Adipose tissue (tissue), 3 donors: Measurements from ENCODE around the gene TELO2. TPM values are rescaled to one million over a fixed set of nuclear protein-coding genes. Genes with fewer than 3 reads are reported as not detected.

ENCODE experiments used
- H3K27ac ChIP-seq: one replicate; pipeline ENCODE4 v1.5.1; 2013; ENCODE audit warnings: low read depth, low read length
- WGBS, 3 donors: extraction: QIAGEN DNeasy Blood & Tissue Kit; methylation state at CpG; one replicate each; pipeline ENCODE4 v1.1.7; 2013; 5-methylcytosine and 5-hydroxymethylcytosine counted together
- polyA plus RNA-seq, 3 donors: library from polyadenylated mRNA; stranded (reverse); fragments of 200-250 nt; gene quantifications; one replicate each; pipeline ENCODE4 v1.2.3, GENCODE V29; 2013
- donor health status: healthy with polysubstance abuse.
- donor health status: Bipolar disorder and iron deficiency.
- donor health status: healthy.

TELO2 gene
- polyA plus RNA-seq, 3 donors: 29.7 to 47.7 (median 39.2) TPM

DNA sequence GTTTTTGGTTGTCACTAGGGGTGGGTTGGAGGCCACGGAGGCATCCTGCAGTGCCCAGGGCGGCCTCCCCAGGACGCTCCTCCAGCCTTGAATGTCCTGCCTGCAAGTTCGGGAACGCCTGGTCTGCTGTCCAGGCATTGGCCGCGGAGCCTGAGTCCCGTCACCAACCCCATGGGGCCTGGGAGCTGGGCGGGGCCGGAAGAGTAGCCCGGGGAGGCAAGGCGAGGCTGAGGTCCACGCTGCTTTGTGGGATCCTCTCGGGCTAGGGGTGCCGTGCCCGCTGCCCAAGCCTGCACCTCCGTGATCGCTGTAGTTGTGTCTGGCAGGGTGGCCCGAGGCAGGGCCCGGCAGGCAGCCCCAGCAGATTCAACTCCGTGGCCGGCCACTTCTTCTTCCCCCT is 12.8 kb downstream of the TELO2 start:
- 90 to 94% (median 92%) methylated on average over 22 of the region's 22 CpGs for WGBS, 3 donors
- H3K27ac ChIP-seq: no peak overlapping the region

GRCh38 chr16:1506494-1507213 is 13.5 kb downstream of the TELO2 start:
- WGBS, 3 donors: 76 to 94% (median 93%) methylated on average over 36 to 37 of the region's 37 CpGs

GRCh38 chr16:1508494-1509187 is 15.5 kb downstream of the TELO2 start:
- WGBS, 3 donors: 74 to 86% (median 81%) methylated on average over 21 to 24 of the region's 24 CpGs
- no peak overlapping the region for H3K27ac ChIP-seq

More at GRCh38 chr16:1506494-1507213, 13.5 kb downstream of the TELO2 start:
- no peak overlapping the region for H3K27ac ChIP-seq

- 74 to 84% (median 80%) methylated on average over 43 to 44 of the region's 44 CpGs for WGBS, 3 donors
- H3K27ac ChIP-seq: no peak overlapping the region
Measured at GRCh38 chr16:1509307-1510221, 16.4 kb downstream of the TELO2 start.

DNA sequence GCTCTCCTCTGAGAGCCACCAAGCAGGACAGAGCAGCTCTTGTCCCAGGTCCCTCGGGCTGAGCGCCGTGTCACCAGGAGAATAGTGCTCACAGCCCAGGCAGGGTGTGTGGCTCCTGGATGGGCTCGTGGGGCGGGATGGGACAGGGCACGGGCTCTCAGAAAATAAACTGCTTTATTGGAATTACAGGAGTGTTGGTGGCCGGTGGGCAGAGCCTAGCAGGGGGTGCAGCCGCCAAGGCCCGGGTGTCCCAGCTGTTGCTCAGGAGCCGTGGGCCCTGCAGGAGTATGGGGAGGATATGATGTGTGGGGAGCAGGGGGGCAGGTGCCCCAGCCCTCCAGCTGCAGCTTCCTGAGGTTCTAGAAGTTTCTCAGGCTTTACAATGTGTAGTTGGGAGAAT is 17.1 kb downstream of the TELO2 start:
- H3K27ac ChIP-seq: no peak overlapping the region

DNA sequence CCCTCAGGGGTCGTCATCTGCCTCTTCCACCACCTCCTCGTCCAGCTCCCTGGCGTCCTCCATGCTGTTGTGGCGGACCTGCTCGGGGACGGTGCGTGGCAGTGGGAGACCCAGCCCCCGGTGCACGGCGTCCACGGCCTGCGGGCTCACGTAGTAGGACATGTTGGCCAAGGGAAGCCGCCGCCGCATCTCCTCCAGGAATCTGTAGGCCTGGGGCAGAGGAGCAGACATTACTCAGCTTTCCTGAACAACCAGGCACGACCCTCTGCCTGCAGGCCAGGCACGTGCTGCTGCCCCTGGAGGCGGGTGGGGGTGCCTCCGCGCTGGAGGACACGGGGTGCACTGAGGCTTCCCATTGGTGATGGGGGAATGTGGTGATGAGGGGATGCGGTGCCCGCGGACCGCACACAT is 17.8 kb downstream of the TELO2 start:
- WGBS, 3 donors: 92 to 95% (median 93%) methylated on average over 26 of the region's 26 CpGs
- no peak overlapping the region for H3K27ac ChIP-seq

More for the DNA sequence above, 17.1 kb downstream of the TELO2 start:
- 80 to 91% (median 87%) methylated on average over 10 of the region's 10 CpGs for WGBS, 3 donors

- WGBS, 3 donors: 75 to 79% (median 77%) methylated on average over 28 to 30 of the region's 30 CpGs
- no peak overlapping the region for H3K27ac ChIP-seq
Measured at GRCh38 chr16:1511662-1512569, 18.8 kb downstream of the TELO2 start.

GRCh38 chr16:1512774-1513173 is 19.6 kb downstream of the TELO2 start:
- 68 to 89% (median 77%) methylated on average over 15 of the region's 15 CpGs for WGBS, 3 donors
- no peak overlapping the region for H3K27ac ChIP-seq

DNA sequence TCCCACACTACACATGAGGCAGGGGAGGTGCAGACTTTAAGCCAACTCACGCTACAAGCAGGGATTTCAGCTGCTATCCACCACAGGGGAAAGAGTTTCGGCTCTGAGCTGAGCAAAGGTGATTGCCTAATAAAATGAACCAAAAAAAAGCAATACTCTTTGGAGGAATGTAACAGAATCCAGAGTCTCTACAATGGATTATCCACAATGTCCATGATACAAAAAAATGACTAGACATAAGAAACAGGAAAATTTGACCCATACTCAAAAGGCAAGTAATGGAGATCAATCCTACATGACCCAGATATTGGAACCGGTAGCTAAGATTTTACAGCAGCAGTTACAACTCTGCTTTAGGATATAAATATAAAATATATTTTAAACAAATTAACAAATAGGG is 21.3 kb downstream of the TELO2 start:
- WGBS, 3 donors: 84 to 100% (median 96%) methylated on average over 3 of the region's 3 CpGs
- no peak overlapping the region for H3K27ac ChIP-seq

- H3K27ac ChIP-seq: no peak overlapping the region
- WGBS, 3 donors: 94 to 95% (median 95%) methylated on average over 15 to 16 of the region's 16 CpGs
Measured at GRCh38 chr16:1518626-1519135, 25.5 kb downstream of the TELO2 start.

GRCh38 chr16:1519831-1520230 is 26.7 kb downstream of the TELO2 start:
- 90 to 95% (median 93%) methylated on average over 17 of the region's 17 CpGs for WGBS, 3 donors
- no peak overlapping the region for H3K27ac ChIP-seq

DNA sequence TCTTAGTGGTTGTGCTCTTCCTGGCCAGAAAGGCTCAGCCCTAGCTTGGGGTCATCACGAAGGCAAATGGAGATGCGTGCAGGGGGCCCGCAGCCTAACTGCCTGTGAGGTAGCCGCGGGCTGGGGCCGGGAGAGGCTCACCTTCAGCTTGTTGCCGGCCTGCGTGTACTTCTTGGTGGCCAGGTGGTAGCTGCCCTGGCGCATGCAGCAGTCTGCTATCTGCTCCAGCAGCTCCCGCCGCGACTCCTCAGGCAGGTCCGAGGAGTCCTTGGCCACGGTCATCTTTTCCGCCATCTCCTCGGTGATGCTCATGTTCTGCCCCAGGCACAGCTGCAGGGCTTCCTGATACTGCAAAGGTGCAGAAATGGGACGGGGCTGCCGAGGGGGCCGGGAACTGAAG is 27.3 kb downstream of the TELO2 start:
- WGBS, 3 donors: 93 to 96% (median 94%) methylated on average over 19 of the region's 19 CpGs

DNA sequence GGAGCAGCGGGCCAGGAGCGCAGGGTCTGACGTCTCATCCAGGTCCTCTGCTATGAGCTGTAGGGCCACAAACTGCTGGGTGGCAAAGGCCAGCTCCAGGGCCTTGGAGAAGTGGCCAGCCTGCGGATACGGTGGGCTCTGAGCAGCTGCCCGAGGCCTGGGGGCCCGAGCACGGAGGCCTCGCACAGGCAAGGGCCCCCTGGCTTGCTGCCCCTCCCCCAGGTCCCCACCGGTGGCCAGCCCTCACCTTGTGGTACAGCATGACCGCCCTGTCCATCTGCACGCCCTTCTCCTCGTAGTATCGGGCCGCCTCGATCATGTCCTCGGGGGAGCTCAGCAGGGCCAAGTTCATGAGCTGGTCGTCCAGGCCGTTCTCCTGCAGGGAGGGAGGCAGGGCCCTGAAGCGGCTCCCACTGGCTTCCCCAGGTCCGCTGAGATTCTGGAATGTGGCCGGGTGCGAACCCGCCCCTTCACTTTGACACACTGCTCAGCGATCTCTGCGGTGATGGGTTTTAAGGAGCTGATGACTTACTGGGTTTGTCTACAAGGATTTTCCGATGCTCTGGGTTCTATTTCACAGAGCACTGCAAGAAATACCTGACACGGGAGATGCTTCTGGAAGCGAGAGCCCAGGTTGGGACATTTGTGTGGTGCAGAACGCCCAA is 30.6 kb downstream of the TELO2 start:
- no peak overlapping the region for H3K27ac ChIP-seq
- WGBS, 3 donors: 90 to 92% (median 91%) methylated on average over 30 of the region's 30 CpGs

More for the DNA sequence above, 27.3 kb downstream of the TELO2 start:
- no peak overlapping the region for H3K27ac ChIP-seq

DNA sequence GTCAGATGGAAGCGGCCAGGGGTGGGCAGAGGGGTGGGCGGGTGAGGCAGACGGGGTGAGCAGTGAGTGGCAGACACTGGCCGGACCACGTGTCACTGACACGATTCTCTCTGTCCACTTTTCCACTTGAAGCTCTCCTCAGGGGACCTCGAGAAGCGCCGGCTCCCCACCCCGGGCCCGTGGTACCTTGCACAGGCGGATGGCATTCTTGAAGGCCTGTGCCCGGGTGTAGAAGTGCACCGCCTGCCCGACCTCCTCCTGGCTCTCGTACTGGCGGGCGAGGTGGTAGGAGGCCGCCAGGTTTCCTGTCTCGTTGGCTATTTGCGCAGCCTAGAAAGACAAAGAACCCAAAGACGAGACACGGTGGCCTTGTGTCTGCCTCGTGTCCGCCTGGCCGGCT is 31.2 kb downstream of the TELO2 start:
- 88 to 93% (median 89%) methylated on average over 20 to 26 of the region's 26 CpGs for WGBS, 3 donors
- no peak overlapping the region for H3K27ac ChIP-seq

DNA sequence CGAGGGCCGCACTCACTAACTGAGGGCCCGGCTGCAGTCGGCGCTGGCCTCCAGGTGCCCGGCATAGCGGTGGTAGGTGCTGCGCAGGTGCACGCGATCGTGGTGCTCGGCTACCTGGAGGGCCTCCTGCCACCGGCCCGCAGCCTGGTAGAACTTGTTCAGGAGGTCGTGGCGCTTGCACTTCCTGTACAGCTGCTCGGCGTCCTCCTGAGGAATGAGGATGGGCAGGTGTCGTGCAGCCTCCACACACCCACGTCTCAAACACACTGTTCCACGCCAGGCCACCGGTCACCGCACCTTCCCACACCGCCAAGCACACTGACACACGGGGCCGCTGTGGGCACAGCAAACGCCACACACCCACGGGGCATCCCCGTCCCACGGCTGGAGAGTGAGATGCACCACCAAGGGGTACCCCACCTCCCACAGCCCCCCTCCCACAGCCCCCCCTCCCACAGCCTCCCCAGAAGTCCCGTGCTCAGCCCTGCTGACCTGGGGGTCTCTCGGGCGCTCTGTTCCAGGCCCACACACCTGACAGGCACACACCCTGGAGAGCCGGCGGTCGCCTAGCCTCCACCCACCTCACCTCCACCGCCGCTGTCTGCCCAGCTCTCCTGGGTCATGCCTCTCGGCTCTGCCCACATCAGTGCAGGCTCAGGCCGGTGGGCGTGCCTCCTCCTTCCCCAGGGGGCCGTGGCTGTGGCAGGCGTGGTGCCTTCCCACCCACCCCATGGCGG is 32.9 kb downstream of the TELO2 start:
- no peak overlapping the region for H3K27ac ChIP-seq
- 87 to 95% (median 88%) methylated on average over 33 to 44 of the region's 44 CpGs for WGBS, 3 donors
